ENCODE measurements around the gene NEK4. TPM values are rescaled to one million over a fixed set of nuclear protein-coding genes. Genes with fewer than 3 reads are reported as not detected.
"Not testable (repeated sequence)": the region's sequence is repeated elsewhere in the genome, so short reads cannot be mapped to it uniquely, and the experiment has no call there.

NEK4 gene
- total RNA-seq, 1 donor from 2014 or later, result 18.5 TPM

GRCh38 chr3:52779011-52779836, 8.5 kb upstream of the NEK4 start:
- TF ChIP-seq, protein P1, sequence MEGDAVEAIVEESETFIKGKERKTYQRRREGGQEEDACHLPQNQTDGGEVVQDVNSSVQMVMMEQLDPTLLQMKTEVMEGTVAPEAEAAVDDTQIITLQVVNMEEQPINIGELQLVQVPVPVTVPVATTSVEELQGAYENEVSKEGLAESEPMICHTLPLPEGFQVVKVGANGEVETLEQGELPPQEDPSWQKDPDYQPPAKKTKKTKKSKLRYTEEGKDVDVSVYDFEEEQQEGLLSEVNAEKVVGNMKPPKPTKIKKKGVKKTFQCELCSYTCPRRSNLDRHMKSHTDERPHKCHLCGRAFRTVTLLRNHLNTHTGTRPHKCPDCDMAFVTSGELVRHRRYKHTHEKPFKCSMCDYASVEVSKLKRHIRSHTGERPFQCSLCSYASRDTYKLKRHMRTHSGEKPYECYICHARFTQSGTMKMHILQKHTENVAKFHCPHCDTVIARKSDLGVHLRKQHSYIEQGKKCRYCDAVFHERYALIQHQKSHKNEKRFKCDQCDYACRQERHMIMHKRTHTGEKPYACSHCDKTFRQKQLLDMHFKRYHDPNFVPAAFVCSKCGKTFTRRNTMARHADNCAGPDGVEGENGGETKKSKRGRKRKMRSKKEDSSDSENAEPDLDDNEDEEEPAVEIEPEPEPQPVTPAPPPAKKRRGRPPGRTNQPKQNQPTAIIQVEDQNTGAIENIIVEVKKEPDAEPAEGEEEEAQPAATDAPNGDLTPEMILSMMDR (IDR thresholded peaks at IDR 0.05; ENCODE audit: insufficient read depth, low read length, poor library complexity, severe bottlenecking), result no peak
- no peak for DNase-seq (ENCODE audit: low read depth)
- H3K27me3 ChIP-seq (ENCODE audit: control insufficient read depth, insufficient read depth, low read length), result peaks cover 10% of the 10 kb centered on the region
- H3K36me3 ChIP-seq (ENCODE audit: control insufficient read depth, insufficient read depth, low read length), result no peaks in the 10 kb centered on the region
- H3K4me3 ChIP-seq (ENCODE audit: low read depth, low read length), result no peak overlapping the region

DNA sequence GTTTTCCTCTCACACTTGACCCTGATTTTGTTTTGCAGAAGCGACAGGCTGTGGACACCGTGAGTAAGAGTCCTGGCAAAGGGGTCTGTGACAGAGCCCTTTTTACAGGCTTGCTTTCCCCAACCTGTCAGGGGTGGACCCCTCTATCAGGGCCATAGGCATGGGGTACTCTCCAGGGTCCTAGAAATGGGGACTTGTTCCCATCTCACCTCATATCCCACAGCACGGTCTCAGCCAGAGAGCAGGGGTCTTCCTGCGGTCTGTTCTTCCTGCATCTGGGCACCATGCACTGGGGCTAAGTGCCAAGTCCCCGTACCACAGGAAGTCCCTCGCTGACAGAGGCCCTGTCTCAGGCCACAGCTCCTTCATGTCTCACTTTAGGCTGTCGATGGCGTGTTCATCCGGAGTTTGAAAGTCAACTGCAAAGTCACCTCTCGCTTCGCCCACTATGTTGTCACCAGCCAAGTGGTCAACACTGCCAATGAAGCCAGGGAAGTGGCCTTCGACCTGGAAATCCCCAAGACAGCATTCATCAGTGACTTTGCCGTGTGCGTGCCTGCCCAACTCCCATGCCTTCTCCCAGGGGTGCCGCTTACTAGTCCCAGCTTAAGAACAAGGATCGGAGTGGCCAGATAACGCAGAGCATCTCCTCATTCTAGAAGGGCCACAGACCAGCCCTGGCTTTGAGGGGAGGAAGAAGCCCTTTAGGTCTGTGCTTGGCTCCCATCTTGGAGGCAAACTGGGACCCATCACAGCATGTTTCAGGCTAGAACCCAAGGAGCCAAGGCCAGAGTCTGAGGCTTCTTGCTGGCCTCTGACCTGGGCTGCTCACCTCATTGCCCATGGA, 7.4 kb upstream of the NEK4 start:
- Histone ChIP-seq H3K4me3 (ENCODE audit: low read depth, low read length) (no peak overlapping the region), H3K27me3 (ENCODE audit: control insufficient read depth, insufficient read depth, low read length) (peaks cover 10% of the 10 kb centered on the region), H3K36me3 (ENCODE audit: control insufficient read depth, insufficient read depth, low read length) (no peaks in the 10 kb centered on the region)
- TF ChIP-seq, protein P1 (IDR thresholded peaks at IDR 0.05; ENCODE audit: insufficient read depth, low read length, poor library complexity, severe bottlenecking), result no peak
- no peak for DNase-seq (ENCODE audit: low read depth)

DNA sequence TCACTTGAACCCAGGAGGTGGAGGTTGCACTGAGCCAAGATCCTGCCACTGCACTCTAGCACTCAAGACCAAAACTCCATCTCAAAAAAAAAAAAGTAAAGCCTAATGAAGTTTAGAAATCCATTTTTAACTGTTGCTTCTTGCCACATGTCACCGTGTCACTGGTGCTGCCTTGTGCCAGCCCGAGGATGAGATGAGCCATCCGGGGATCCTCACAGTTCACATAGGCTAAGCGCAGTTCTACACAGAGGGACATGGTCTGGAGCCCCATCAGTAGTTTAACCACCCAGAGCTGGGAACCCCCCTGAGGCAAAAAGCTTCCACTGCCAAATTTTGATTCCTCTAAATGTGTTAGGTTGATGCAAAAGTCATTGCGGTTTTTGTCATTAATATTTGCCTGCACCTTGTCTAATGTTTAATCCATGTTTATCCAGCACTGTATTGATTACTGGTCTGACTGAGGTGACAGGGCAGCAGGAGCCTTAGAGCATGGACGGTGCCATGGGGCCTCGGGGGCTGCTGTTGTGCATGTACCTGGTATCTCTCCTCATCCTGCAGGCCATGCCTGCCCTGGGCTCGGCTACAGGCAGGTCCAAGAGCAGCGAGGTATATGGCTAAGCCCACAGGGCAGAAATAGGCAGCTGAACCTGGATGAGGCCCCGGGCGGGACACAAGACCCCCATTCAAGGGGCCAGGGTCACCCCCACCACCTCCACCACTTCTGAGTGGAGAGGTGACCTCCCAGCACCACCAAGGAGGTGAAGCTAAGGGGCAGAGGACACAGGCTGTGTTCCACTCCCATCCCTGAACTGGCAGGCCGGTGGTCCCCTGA, 6.6 kb upstream of the NEK4 start, which contains the start of gene ITIH1:
Gene ITIH1 (plus strand): TSS at position 473 of the 832 bp plus-strand sequence. CDS start 17 bp downstream, at position 490.
- TF ChIP-seq, protein P1 (IDR thresholded peaks at IDR 0.05; ENCODE audit: insufficient read depth, low read length, poor library complexity, severe bottlenecking), result no peak
- H3K36me3 ChIP-seq (ENCODE audit: control insufficient read depth, insufficient read depth, low read length), result no peaks in the 10 kb centered on the region
- H3K27me3 ChIP-seq (ENCODE audit: control insufficient read depth, insufficient read depth, low read length), result peaks cover 9% of the 10 kb centered on the region
- H3K4me3 ChIP-seq (ENCODE audit: low read depth, low read length), result no peak within 1 kb of the TSS
- DNase-seq (ENCODE audit: low read depth), result no peak

DNA sequence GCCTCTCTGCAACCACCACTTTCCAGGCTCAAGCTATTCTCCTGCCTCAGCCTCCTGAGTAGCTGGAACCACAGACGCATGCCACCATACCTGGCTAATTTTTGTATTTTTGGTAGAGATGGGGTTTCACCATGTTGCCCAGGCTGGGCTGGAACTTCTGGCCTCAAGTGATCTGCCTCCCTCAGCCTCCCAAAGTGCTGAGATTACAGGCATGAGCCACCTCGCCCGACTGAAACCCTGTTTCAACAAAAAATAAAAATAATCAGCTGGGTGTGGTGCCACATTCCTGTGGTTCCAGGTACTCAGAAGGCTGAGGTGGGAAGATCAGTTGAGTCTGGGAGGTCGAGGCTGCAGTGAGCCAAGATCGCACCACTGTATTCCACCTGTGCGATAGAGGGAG, 5.7 kb upstream of the NEK4 start:
- H3K27me3 ChIP-seq (ENCODE audit: control insufficient read depth, insufficient read depth, low read length); DNase-seq (ENCODE audit: low read depth); H3K36me3 ChIP-seq (ENCODE audit: control insufficient read depth, insufficient read depth, low read length); H3K4me3 ChIP-seq (ENCODE audit: low read depth, low read length): not testable (repeated sequence)

- no peaks in the 10 kb centered on the region for H3K36me3 ChIP-seq (ENCODE audit: control insufficient read depth, insufficient read depth, low read length)
- TF ChIP-seq, protein P1 (IDR thresholded peaks at IDR 0.05; ENCODE audit: insufficient read depth, low read length, poor library complexity, severe bottlenecking), result no peak
- no peak overlapping the region for H3K4me3 ChIP-seq (ENCODE audit: low read depth, low read length)
- no peak for DNase-seq (ENCODE audit: low read depth)
- peaks cover 4% of the 10 kb centered on the region for H3K27me3 ChIP-seq (ENCODE audit: control insufficient read depth, insufficient read depth, low read length)
Measured at GRCh38 chr3:52775877-52776276, 5.1 kb upstream of the NEK4 start.

All from kidney epithelial cell (primary cell).